Cardiac septum (tissue), 1 donor: ENCODE data around the gene PRKCH. TPM values are rescaled to one million over a fixed set of nuclear protein-coding genes. Genes with fewer than 3 reads are reported as not detected.

Experiments
- DNase-seq: peaks from one replicate; pipeline ENCODE4 v3.0.0-alpha.2; 2020; ENCODE audit warnings: low spot score
- intact Hi-C: fragments of 100-400 bp; cut with DNase I; formaldehyde crosslinking; loops from one replicate; pipeline ENCODE4 v1.14.0; 2022
- total RNA-seq: library from RNA; stranded (reverse); fragmentation: NEBNext Ultra II Directional; extraction: Animal tissue kit (Norgen Biotek cat#: 25700); gene quantifications from one replicate; pipeline ENCODE4 v1.2.1, GENCODE V29; 2021
- donor health status: DM: no; HTN: no; CAD: no.

PRKCH gene
- total RNA-seq, 1 donor from 2014 or later: 17.0 TPM

- intact Hi-C loops: no loop called here
- no peak for DNase-seq
Observed at GRCh38 chr14:61510736-61511557, 189.6 kb downstream of the PRKCH start.

- DNase-seq: no peak
- intact Hi-C loops: no loop called here
Observed at GRCh38 chr14:61511558-61511948, 190.2 kb downstream of the PRKCH start.

- DNase-seq: no peak
- intact Hi-C loops: no loop called here
Observed at GRCh38 chr14:61512026-61512834, 190.9 kb downstream of the PRKCH start.

GRCh38 chr14:61513986-61514830 lies 192.8 kb downstream of the PRKCH start:
- no peak for DNase-seq
- intact Hi-C loops: no loop called here

- intact Hi-C loops: loop anchor here (5.0 kb wide), 1 partner anchor 38 kb away; no protein-coding TSS in a partner anchor
- DNase-seq: no peak
Observed at GRCh38 chr14:61514927-61515326, 193.5 kb downstream of the PRKCH start.

GRCh38 chr14:61515436-61516117 lies 194.2 kb downstream of the PRKCH start:
- DNase-seq: no peak
- intact Hi-C loops: loop anchor here (5.0 kb wide), 1 partner anchor 38 kb away; no protein-coding TSS in a partner anchor

- intact Hi-C loops: loop anchor here (5.0 kb wide), 1 partner anchor 39 kb away; no protein-coding TSS in a partner anchor
- DNase-seq: no peak
Observed at GRCh38 chr14:61516118-61516743, 194.9 kb downstream of the PRKCH start.

GRCh38 chr14:61516964-61517653 lies 195.7 kb downstream of the PRKCH start:
- intact Hi-C loops: loop anchor here (5.0 kb wide), 1 partner anchor 40 kb away; no protein-coding TSS in a partner anchor
- DNase-seq: no peak

- intact Hi-C loops: loop anchor here (5.0 kb wide), 1 partner anchor 41 kb away; no protein-coding TSS in a partner anchor
- DNase-seq: no peak
Observed at GRCh38 chr14:61517911-61518384, 196.6 kb downstream of the PRKCH start.

GRCh38 chr14:61518403-61518802 lies 197.0 kb downstream of the PRKCH start:
- no peak for DNase-seq
- intact Hi-C loops: loop anchor here (5.0 kb wide), 1 partner anchor 41 kb away; no protein-coding TSS in a partner anchor

GRCh38 chr14:61519106-61519505 lies 197.7 kb downstream of the PRKCH start:
- intact Hi-C loops: loop anchor here (5.0 kb wide), 1 partner anchor 42 kb away; no protein-coding TSS in a partner anchor
- no peak for DNase-seq

- DNase-seq: no peak
- intact Hi-C loops: loop anchor here (5.0 kb wide), 1 partner anchor 42 kb away; no protein-coding TSS in a partner anchor
Observed at GRCh38 chr14:61519735-61520134, 198.4 kb downstream of the PRKCH start.

- intact Hi-C loops: no loop called here
- no peak for DNase-seq
Observed at GRCh38 chr14:61520576-61520975, 199.2 kb downstream of the PRKCH start.

- no peak for DNase-seq
- intact Hi-C loops: no loop called here
Observed at GRCh38 chr14:61521773-61522172, 200.4 kb downstream of the PRKCH start.

- intact Hi-C loops: loop anchor here (2.0 kb wide), 1 partner anchor 53 kb away; no protein-coding TSS in a partner anchor
- no peak for DNase-seq
Observed at GRCh38 chr14:61523751-61524150, 202.4 kb downstream of the PRKCH start.

GRCh38 chr14:61524211-61524806 lies 202.9 kb downstream of the PRKCH start:
- intact Hi-C loops: loop anchor here (2.0 kb wide), 1 partner anchor 54 kb away; no protein-coding TSS in a partner anchor
- DNase-seq: no peak

GRCh38 chr14:61524936-61525292 lies 203.5 kb downstream of the PRKCH start:
- intact Hi-C loops: loop anchor here (2.0 to 5.0 kb wide), 2 partner anchors 37 to 54 kb away; no protein-coding TSS in a partner anchor

More at GRCh38 chr14:61524936-61525292, 203.5 kb downstream of the PRKCH start:
- no peak for DNase-seq
